Stimulated activated effector memory CD8-positive, alpha-beta T cell treated with anti-CD3 and anti-CD28 coated beads, Interleukin-12 subunit alpha, Interleukin-12 subunit beta, amount 100 ng/mL, for 72 hours (primary cell): ENCODE results near the gene CTNNA3.
A peak's percentile ranks its signal among the peaks of the same experiment; 100 is the strongest.

Experiments used
- ATAC-seq: fragments of 150-1000 bp; cut with Tn5 transposase; 2 replicates; pipeline ENCODE4 v1.10.0; 2021
- DNase-seq, 2 donors: peaks; one replicate each; pipeline ENCODE4 v3.0.0; 2021 to 2022; ENCODE audit warnings: low spot score in 2 of 2
- H3K27ac Mint-ChIP-seq: one replicate; pipeline ENCODE4 v1.8.0; 2022; ENCODE audit warnings: mild to moderate bottlenecking, mixed read lengths
- H3K36me3 Mint-ChIP-seq: one replicate; pipeline ENCODE4 v1.8.0; 2022; ENCODE audit warnings: mild to moderate bottlenecking, mixed read lengths
- H3K4me1 Mint-ChIP-seq: one replicate; pipeline ENCODE4 v1.8.0; 2022; ENCODE audit warnings: mixed read lengths
- H3K4me3 Mint-ChIP-seq: one replicate; pipeline ENCODE4 v1.8.0; 2022; ENCODE audit warnings: mild to moderate bottlenecking, mixed read lengths
- H3K9me3 Mint-ChIP-seq: one replicate; pipeline ENCODE4 v1.8.0; 2022; ENCODE audit warnings: mixed read lengths

CTNNA3 gene

DNA sequence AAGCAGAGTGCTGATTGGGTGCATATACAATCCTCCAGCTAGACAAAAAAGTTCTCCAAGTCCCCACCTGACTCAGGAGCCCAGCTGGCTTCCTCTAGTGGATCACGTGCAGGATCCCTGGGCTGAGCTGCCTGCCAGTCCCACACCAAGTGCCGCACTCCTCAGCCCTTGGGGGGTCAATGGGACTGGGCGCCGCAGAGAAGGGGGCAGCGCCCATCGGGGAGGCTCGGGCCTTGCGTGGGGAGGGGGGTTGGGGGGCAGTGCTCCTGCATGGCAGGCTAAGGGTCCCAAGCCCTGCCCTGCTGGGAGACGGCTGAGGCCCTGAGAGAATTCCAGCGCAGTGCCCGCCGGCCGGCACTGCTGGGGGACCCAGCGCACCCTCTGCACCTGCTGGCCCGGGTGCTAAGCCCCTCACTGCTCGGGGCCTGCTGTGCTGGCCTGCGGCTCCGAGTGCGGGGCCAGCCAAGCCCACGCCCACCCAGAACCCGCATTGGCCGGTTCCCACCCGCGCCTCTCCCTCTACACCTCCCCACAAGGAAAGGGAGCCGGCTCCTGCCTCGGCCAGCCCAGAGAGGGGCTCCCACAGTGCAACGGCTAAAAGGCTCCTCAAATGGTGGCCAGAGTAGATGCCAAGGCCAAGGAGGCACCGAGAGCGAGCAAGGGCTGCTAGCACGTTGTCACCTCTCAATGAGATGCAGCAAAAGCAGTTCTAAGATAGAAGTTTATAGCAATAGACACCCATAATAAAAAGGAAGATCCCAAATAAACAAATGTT, 1044.5 kb downstream of the CTNNA3 start:
- no peaks in the 10 kb centered on the region for H3K36me3 Mint-ChIP-seq
- no peak overlapping the region for H3K27ac Mint-ChIP-seq
- no peak for ATAC-seq
- DNase-seq: no peak
- H3K9me3 Mint-ChIP-seq: peaks cover 18% of the 10 kb centered on the region
- H3K4me1 Mint-ChIP-seq: no peaks in the 10 kb centered on the region
- H3K4me3 Mint-ChIP-seq: no peak overlapping the region

DNA sequence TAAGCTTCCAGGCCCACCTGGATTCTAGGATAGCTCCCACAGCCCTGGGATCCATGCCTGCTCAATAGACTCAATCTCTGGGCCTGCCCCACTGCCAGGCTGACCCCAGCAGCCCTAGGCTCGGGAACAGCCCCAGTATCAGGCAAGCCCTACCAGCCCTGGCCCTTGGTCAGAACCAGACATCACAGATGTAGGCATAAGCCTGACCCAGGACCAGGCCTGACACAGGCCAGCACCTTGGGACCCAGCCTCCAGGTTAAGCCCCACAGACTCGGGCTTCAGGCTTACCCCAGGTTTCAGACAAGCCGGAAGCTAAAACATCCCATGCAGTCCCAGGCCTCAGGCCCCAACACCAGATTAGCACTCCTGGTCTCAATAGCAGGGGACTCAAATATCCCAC, 1046.4 kb downstream of the CTNNA3 start:
- Mint-ChIP-seq H3K4me1 (no peaks in the 10 kb centered on the region), H3K27ac (no peak overlapping the region), H3K9me3 (peaks cover 13% of the 10 kb centered on the region), H3K36me3 (no peaks in the 10 kb centered on the region), H3K4me3 (no peak overlapping the region)
- DNase-seq (no peak), ATAC-seq (no peak)

DNA sequence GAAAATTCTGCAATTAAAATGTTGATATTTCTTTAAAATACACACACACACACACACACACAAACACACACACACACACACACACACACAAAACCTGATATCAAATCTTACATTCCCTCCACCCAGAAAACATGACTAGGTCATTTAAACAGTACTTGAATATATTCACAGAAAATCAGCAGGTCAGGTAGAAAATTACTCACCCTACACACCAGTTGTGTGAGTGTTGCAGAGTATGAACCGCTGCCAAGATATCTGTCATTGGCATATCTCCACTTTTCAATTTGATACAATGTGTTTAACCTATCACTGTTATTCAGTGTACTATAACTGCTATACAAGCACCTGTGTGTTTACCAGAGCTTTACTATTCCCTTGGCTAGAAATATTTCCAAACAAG, 1053.8 kb downstream of the CTNNA3 start:
- Mint-ChIP-seq H3K36me3 (no peaks in the 10 kb centered on the region), H3K4me1 (no peaks in the 10 kb centered on the region), H3K9me3 (peaks cover 15% of the 10 kb centered on the region), H3K27ac (no peak overlapping the region), H3K4me3 (no peak overlapping the region)
- no peak for DNase-seq
- no peak for ATAC-seq

DNA sequence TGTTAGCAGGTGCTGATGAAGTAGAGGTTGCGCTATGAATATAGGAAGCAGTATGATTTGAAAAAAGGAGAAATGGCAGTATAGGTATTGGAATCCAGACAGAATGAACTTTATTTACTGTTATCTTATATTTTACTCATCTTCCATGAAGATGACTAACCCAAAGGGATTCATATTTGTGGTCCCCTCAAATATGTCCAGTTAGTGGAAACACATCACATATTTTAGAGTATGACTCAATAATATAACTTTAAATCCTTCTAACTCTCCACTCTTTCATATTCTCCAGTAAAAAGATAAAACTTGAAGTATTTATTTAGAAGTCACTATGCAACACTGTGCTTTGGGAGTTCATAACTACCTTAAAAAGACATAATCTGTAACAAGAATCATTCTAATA, 1056.6 kb downstream of the CTNNA3 start:
- Mint-ChIP-seq H3K9me3 (peaks cover 10% of the 10 kb centered on the region), H3K4me1 (no peaks in the 10 kb centered on the region), H3K27ac (no peak overlapping the region), H3K4me3 (no peak overlapping the region), H3K36me3 (no peaks in the 10 kb centered on the region)
- DNase-seq: no peak
- ATAC-seq: no peak

DNA sequence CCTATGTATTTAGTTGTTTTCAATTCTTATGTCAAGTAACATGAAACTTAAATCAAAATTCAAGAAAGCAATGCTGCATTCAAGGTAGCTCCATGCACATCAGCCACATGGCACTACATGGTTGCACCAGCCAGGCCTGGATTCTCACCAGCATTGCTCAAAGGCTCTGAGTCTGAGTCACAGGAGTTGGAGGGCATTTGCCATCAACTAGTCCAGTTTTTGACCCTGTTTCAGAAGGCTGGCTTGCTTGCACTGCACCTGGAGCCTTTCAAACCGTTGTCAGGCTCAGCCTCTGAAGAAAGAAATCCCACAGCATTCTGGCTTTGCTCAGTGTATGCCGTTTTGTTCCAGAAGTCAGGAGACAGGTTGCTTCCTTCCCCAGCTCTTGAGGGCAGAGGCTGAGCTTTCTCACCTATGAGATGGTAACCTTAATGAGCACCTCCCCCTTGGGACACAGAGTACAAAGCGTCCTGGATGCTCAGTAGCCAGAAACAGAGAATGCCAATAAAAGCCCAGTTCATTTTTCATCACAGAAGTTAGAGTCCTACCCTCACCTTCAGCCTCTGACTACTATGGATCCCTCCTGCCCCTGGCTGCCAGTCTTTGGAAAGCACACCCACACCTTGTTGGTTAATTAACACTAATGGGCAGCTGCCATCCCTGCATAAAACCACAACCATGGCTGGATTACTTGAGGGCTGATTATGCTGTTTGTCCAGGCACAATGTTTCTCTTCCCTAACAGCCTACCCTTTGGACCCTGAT, 1058.5 kb downstream of the CTNNA3 start:
- no peaks in the 10 kb centered on the region for H3K36me3 Mint-ChIP-seq
- peaks cover 10% of the 10 kb centered on the region for H3K9me3 Mint-ChIP-seq
- no peak overlapping the region for H3K27ac Mint-ChIP-seq
- no peaks in the 10 kb centered on the region for H3K4me1 Mint-ChIP-seq
- no peak overlapping the region for H3K4me3 Mint-ChIP-seq
- ATAC-seq (no peak), DNase-seq (no peak)

DNA sequence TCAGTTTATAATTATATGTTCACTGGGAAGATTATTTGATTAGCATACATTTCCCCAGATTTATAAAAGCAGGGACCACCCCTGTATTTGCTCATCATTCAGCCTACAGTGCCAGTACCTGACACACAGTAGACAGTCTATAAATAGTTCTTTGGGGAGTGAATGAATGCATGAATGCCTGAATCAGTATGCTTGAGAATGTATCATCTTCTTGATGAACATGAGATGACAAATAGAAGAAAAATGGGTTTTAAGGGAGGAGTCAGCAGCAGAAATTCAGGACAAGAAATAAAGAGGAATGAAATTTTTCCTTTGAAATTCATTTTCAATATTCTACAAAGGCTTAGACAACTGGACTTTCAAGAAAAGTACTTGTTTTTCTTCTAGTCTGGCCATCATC, 1066.0 kb downstream of the CTNNA3 start:
- DNase-seq (no peak), ATAC-seq (no peak)
- H3K4me3 Mint-ChIP-seq: no peak overlapping the region
- H3K36me3 Mint-ChIP-seq: no peaks in the 10 kb centered on the region
- peaks cover 10% of the 10 kb centered on the region for H3K9me3 Mint-ChIP-seq
- H3K27ac Mint-ChIP-seq: no peak overlapping the region
- H3K4me1 Mint-ChIP-seq: no peaks in the 10 kb centered on the region

DNA sequence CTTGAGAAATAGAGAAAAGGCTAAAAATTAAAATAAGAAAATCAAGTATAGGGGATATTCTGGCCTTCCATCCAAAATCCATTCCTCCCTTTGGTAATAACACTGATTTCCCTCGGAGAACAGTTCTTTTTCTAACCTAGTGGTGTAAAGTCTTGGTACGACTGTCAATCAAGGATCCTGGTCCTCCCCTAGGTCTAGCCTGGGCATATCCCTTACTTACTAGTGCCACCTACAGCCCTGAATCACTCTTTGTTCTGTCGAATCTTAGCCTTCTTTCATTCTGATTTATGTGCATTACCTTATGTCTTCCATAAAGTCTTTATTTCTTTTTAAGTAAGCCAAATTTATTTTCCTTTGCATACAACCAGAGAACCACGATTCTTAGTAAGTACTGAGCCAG, 1068.8 kb downstream of the CTNNA3 start:
- no peaks in the 10 kb centered on the region for H3K36me3 Mint-ChIP-seq
- ATAC-seq: no peak
- H3K9me3 Mint-ChIP-seq: peaks cover 10% of the 10 kb centered on the region
- DNase-seq: no peak
- H3K4me3 Mint-ChIP-seq: no peak overlapping the region
- no peak overlapping the region for H3K27ac Mint-ChIP-seq
- no peaks in the 10 kb centered on the region for H3K4me1 Mint-ChIP-seq

DNA sequence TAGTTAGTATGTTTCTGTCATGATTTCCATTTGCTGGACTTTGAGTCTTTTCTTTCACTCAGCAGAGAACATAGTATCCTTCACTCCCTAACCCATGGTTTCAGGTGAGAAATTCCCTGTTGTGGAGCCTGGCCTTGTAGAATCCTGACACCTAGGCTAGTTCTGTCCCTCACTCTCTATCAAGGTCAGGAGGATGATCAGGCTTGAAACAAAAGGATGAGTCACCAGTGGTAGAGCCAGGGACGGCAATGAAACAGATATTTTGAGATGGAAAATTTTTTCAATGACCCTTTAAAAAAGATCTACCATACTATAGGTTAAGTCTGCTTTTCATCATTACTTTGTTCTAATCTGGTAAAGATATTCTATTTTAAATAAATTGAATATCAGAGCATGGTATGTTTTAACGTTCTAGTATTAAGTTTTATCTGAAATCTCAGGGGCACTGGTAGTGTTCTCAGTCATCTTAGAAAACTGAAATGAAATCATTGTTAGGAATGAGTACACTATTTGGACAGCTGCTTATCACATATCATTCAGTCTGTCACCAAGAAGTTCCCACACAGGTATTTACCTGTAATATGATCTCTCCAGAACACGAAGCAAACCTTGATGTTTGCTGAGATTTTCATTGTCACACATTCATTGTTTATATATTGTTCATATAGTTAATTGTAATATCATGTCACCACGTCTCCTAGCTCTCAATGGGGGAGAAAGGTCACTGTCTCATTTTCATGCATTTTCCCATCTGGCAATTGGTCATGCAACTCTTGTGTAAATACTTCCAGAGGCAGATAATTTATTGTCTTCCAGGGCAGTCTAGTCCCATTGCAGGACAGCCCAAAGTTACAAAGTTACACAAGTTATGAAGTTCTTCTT, 1070.0 kb downstream of the CTNNA3 start:
- DNase-seq: no peak
- H3K36me3 Mint-ChIP-seq: no peaks in the 10 kb centered on the region
- H3K9me3 Mint-ChIP-seq: peaks cover 10% of the 10 kb centered on the region
- H3K27ac Mint-ChIP-seq: no peak overlapping the region
- H3K4me3 Mint-ChIP-seq: no peak overlapping the region
- H3K4me1 Mint-ChIP-seq: no peaks in the 10 kb centered on the region
- ATAC-seq: no peak

DNA sequence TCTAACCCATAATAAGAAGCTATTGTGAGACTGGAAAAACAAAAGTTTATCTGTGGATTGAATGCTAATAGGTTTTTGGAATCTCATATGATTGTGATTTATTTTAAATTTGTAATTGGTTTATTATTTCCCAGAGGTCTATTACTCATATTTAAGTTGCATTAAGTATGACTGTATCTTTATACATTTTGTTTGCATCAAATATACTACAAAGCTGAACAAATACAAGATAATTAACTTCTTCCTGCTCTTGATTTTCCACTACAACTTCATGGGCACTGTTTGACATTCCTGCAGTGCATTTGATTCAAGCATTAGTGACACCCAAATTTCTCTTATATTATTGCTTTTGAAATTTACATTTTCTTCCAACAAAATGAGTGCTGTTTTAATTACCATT, 1073.9 kb downstream of the CTNNA3 start:
- H3K36me3 Mint-ChIP-seq: no peaks in the 10 kb centered on the region
- H3K27ac Mint-ChIP-seq: no peak overlapping the region
- no peak overlapping the region for H3K4me3 Mint-ChIP-seq
- DNase-seq: no peak
- H3K9me3 Mint-ChIP-seq: peaks cover 2% of the 10 kb centered on the region
- no peak for ATAC-seq
- no peaks in the 10 kb centered on the region for H3K4me1 Mint-ChIP-seq

DNA sequence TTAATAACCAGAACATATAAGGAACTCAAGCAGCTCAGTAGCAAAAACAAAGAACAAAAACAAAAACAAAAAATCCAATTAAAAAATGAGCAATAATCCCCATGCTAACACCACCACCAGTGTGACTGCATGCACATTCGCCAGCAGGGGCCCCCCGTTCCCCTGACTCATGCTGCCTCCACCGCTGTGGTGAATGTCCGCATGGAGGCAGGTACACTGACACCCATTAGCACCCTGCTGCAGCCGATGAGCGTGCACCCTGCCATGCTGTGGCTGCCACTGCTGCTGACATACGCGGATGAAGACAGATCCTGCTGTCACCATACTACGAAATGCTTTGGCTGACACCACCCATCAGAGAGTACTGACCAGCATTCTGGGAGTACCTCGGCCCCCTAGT, 1091.8 kb downstream of the CTNNA3 start:
- Mint-ChIP-seq H3K4me1 (no peaks in the 10 kb centered on the region), H3K9me3 (peaks cover 32% of the 10 kb centered on the region), H3K36me3 (no peaks in the 10 kb centered on the region), H3K27ac (no peak overlapping the region), H3K4me3 (no peak overlapping the region)
- no peak for ATAC-seq
- DNase-seq: no peak

DNA sequence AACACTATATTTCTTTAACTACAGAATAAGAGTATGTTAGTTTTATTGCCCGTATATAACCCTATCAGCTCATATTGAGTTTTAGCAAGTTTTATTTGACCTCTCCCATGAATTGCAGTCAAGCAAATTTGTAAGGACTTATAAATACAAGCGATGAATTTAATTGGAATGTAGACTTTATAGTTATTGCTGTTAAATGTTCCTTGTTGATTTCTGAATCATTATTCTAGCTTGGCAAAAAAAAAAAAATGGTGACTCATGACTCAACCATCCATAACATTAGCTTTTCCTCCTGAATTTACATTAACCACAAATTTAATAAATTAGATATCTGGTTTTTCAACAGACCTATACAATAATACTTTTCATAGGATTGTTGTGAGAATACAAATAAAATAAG, 1104.1 kb downstream of the CTNNA3 start:
- H3K4me1 Mint-ChIP-seq: no peaks in the 10 kb centered on the region
- ATAC-seq (no peak), DNase-seq (no peak)
- H3K27ac Mint-ChIP-seq: no peak overlapping the region
- no peaks in the 10 kb centered on the region for H3K36me3 Mint-ChIP-seq
- H3K4me3 Mint-ChIP-seq: no peak overlapping the region
- peaks cover 30% of the 10 kb centered on the region for H3K9me3 Mint-ChIP-seq

DNA sequence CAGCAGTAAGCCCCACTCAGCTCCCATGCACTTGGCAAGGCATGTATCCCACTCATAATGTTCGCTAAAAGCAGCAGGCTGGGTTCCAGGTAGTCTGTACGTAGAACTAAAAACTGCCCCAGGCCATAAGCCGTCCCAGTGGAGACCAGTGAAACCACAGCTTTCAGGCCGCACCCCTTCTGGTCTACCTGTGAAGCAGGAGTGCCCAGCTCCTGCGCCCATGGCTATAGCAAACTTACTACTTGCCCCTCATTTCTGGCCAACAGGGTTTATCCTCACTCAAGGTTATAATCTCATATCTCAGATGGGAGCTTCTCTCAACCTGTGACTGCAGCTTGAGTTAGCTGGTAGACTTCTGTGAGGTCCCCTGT, 1108.3 kb downstream of the CTNNA3 start:
- Mint-ChIP-seq H3K27ac (no peak overlapping the region), H3K36me3 (no peaks in the 10 kb centered on the region), H3K9me3 (peaks cover 26% of the 10 kb centered on the region), H3K4me3 (no peak overlapping the region), H3K4me1 (no peaks in the 10 kb centered on the region)
- no peak for ATAC-seq
- no peak for DNase-seq

DNA sequence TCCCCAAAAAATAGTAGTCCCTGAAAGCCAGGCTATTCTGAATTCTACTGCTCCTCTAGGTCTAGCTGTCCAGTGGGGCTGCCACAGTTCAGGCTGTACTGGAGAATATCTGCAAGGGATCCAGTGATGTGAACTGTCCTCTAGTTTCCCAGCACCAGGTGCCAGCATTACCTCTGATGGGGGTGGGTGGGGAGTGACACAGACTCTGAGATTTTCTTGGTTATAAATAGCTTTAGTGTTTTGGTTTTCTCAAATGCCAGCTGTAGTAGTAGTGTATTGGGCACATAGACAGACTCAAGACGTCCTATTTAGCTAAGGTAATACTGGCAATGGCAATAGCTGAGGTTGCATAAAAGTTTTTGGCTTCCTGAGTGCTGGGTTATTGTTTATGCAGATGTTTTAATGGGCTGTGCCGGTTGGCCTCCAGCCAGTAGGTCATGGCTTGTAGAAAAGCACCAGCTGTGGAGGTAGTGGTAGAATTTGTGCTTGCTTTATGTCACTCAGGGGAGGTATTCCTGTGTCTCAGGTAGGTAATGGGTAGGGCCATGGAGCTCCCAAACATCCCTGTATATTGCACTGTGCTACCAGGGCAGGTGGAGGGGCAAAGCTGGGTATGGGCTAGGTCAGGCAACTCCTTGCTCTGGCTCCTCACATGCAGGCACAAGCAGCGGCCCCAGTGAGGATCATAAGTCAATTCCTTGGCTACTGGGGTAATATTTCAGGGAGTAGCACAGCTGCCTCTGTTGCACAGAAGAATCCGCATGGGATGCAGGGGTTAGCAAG, 1108.9 kb downstream of the CTNNA3 start:
- ATAC-seq (peak; percentile 11), DNase-seq (no peak)
- Mint-ChIP-seq H3K27ac (no peak overlapping the region), H3K9me3 (peaks cover 22% of the 10 kb centered on the region), H3K4me3 (no peak overlapping the region), H3K4me1 (no peaks in the 10 kb centered on the region), H3K36me3 (no peaks in the 10 kb centered on the region)

DNA sequence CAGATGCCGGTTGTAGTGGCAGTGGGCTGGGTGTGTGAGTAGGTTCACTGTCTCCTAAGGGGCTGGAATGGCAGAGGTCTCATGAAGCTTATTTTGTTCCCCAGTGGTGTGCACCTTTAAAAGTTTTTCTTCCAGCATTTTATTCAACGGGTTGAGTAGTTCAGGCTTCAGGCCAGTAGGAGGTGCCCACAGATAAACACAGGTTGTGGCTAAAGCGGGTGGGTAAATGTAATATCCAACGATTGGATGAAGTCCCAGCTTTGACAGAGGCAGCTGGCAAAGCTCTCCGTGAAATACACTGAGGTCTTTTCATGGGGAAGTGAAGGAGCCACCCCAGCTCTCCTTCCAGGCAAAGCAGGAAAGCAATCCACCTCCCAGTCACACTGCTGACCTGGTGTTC, 1109.9 kb downstream of the CTNNA3 start:
- DNase-seq (no peak), ATAC-seq (no peak)
- Mint-ChIP-seq H3K27ac (no peak overlapping the region), H3K4me1 (no peaks in the 10 kb centered on the region), H3K36me3 (no peaks in the 10 kb centered on the region), H3K9me3 (peaks cover 26% of the 10 kb centered on the region), H3K4me3 (no peak overlapping the region)
